ENCODE data around the gene TMEM209.

Gene TMEM209

DNA sequence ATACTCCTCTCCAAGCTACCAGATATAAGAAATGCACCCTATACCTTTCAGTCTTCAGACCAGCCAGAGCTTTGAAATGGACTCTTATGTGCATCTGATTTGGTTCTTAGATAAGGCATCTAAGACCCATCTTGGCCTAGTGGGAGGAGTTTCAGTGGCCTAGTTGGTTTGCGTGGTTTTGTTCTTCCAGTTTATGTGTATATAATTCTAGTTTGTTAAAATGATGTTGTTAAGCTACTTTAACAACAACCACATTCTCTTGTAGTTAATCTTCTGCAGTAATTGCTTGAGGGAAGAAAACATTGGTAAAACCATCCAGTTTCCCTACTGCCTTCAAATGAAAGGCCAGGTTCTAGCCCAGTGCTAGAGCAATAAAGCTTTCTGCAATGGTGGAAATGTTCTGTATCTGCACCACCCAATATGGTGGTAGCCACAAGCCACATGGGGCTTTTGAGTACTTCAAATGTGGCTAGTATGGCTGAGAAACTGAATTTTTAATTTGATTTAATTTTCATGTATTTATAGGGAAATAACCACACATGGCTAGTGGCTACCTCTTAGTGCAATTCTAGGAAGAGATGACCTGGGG is 68.5 kb downstream of the TMEM209 start:
- no peak for DNase-seq (ENCODE audit: low read depth)
- TF ChIP-seq, protein P1, sequence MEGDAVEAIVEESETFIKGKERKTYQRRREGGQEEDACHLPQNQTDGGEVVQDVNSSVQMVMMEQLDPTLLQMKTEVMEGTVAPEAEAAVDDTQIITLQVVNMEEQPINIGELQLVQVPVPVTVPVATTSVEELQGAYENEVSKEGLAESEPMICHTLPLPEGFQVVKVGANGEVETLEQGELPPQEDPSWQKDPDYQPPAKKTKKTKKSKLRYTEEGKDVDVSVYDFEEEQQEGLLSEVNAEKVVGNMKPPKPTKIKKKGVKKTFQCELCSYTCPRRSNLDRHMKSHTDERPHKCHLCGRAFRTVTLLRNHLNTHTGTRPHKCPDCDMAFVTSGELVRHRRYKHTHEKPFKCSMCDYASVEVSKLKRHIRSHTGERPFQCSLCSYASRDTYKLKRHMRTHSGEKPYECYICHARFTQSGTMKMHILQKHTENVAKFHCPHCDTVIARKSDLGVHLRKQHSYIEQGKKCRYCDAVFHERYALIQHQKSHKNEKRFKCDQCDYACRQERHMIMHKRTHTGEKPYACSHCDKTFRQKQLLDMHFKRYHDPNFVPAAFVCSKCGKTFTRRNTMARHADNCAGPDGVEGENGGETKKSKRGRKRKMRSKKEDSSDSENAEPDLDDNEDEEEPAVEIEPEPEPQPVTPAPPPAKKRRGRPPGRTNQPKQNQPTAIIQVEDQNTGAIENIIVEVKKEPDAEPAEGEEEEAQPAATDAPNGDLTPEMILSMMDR (IDR thresholded peaks at IDR 0.05; ENCODE audit: low read depth, low read length) = no peak
- TF ChIP-seq MAX (IDR thresholded peaks at IDR 0.05; ENCODE audit: low read depth, low read length) = no peak
- TF ChIP-seq POLR2A (IDR thresholded peaks at IDR 0.05; ENCODE audit: extremely low read depth, insufficient read length) = no peak
- no peak for TF ChIP-seq MYC (IDR thresholded peaks at IDR 0.05; ENCODE audit: low read depth, low read length)
- H3K4me3 ChIP-seq (ENCODE audit: low read depth, low read length) = no peak overlapping the region

DNA sequence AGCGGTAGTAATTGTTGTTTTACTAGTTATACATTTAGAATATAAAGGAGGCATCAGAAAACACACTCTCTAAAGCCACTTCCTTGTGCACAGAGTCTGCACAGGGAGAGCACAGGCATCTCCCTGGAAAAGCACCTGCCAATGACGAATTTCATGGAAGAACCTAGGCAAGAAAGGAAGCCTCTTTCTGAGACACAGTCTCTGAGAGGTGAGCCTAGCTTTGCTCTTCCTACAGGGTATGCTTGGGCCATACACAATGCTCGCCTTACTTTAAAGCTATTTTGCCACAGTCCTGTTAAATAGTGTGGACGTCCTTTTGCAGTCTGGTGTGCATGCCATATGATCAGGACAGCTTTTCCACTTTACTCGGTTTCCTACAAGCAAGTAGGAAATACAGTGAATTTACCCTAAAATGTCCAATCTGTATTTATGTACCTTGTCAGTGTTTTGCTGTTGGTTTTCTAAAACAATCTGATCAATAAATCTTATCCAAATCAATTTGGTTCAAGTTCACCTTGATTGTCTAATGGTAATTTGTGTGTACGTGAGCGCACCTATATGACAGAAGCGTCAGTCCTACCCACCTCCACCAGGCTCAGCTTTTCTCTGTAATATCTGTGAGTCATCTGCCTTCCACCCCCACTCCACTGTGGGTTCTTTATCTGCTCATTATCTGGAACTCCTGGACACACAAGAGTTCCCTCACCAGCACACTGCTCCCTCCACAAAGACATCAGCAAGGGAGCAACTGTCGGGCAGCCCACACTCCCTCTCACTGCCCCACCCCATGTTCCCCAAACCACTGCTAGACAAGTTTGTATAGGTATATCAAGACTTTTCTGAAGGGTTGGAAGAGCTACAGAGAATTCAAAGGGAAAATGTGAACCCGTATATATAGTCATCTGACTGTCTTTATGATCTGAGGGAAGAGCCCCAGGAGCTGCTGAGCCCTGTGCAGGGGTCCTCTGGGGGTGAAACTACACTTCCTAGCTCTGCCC is 69.7 kb downstream of the TMEM209 start:
- no peak overlapping the region for H3K4me3 ChIP-seq (ENCODE audit: low read depth, low read length)
- DNase-seq (ENCODE audit: low read depth) = peak; percentile 71
- TF ChIP-seq MAX (IDR thresholded peaks at IDR 0.05; ENCODE audit: low read depth, low read length) (no peak), MYC (IDR thresholded peaks at IDR 0.05; ENCODE audit: low read depth, low read length) (no peak), POLR2A (IDR thresholded peaks at IDR 0.05; ENCODE audit: extremely low read depth, insufficient read length) (no peak)
- TF ChIP-seq, protein P1 (IDR thresholded peaks at IDR 0.05; ENCODE audit: low read depth, low read length) = no peak

GRCh38 chr7:130134726-130135125 is 70.5 kb downstream of the TMEM209 start:
- H3K4me3 ChIP-seq (ENCODE audit: low read depth, low read length) = no peak overlapping the region
- no peak for DNase-seq (ENCODE audit: low read depth)
- TF ChIP-seq, protein P1 (IDR thresholded peaks at IDR 0.05; ENCODE audit: low read depth, low read length) = no peak
- TF ChIP-seq MAX (IDR thresholded peaks at IDR 0.05; ENCODE audit: low read depth, low read length) (no peak), MYC (IDR thresholded peaks at IDR 0.05; ENCODE audit: low read depth, low read length) (no peak), POLR2A (IDR thresholded peaks at IDR 0.05; ENCODE audit: extremely low read depth, insufficient read length) (no peak)

DNA sequence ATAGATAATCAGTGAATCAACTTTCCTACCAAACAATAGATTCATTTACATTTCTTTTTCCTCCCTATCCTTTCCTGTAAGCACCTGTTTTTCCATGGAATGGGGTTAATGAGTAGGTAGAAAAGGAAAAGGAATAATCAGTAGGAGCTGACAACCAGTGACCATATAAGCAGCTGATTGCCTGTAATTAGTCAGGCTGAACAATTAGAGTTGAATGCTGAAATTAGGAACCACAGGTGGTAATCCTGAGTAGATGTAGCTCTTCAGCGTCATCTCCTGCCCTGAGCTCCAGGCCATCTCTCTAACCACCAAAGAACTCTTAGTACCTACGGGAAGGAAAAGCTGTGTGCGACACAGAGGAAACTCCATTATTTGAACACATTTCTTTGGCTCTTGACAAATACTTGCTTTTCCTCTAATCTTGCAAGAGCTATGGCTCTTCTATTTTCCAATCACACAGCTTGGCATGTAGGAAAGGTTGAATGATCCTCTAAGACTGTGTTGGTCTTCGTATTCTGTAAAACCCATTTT is 71.0 kb downstream of the TMEM209 start:
- no peak for TF ChIP-seq MYC (IDR thresholded peaks at IDR 0.05; ENCODE audit: low read depth, low read length)
- no peak for DNase-seq (ENCODE audit: low read depth)
- H3K4me3 ChIP-seq (ENCODE audit: low read depth, low read length) = no peak overlapping the region

- DNase-seq (ENCODE audit: low read depth) = no peak
- no peak overlapping the region for H3K4me3 ChIP-seq (ENCODE audit: low read depth, low read length)
- TF ChIP-seq MYC (IDR thresholded peaks at IDR 0.05; ENCODE audit: low read depth, low read length) (no peak), POLR2A (IDR thresholded peaks at IDR 0.05; ENCODE audit: extremely low read depth, insufficient read length) (no peak), MAX (IDR thresholded peaks at IDR 0.05; ENCODE audit: low read depth, low read length) (no peak)
- TF ChIP-seq, protein P1 (IDR thresholded peaks at IDR 0.05; ENCODE audit: low read depth, low read length) = no peak
Measured at GRCh38 chr7:130133029-130133782, 72.0 kb downstream of the TMEM209 start.
